ENCODE measurements around the gene APAF1.

The APAF1 gene

DNA sequence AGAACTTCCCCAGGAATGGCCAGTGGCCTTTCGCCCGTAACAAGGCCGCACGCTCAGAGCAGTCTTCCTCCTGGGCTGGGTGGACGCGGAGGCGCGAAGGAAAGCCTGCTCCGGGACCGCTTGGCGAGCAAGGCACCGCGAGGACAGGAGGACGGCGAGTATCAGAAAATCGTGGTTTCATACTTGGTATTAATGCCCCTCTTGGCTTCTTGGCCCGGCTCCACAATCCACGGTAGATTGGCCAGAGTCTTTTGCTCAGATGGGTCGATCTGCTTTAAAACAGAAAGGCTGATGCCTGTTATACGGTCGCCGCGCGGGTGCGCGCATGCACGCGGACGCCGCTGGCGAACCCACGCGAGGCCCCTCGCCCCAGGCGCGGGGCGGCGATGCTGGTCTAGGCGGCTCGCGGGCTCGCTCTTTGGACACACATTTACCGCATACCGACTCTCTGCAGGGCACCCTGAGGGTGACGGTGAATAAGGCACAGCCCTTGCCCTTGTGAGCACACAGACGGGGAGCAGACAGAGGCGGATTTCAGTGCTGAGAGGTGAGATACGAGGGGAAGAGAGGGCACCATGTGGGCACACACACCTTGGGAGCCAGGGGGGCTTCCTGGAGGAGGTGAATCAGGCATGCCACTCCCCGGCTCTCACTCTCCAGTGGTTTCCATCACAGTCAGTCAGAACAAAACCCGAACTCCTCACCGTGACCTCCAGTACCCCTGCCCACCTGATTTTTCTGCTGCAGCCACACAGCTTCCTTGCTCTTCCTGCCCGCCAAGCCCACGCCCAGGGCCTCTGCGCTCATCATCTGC lies 100.7 kb downstream of the APAF1 start:
- Histone ChIP-seq H3K27me3 (replicated peaks) (no peaks in the 10 kb centered on the region), H3K36me3 (replicated peaks) (no peaks in the 10 kb centered on the region), H3K4me3 (ENCODE audit: low read depth, low read length) (peak overlapping the region; percentile 57), H3K27ac (no peak overlapping the region)
- no peak for DNase-seq
- TF ChIP-seq CTCF (IDR thresholded peaks at IDR 0.05; ENCODE audit: low read depth, low read length, missing control alignments), result no peak
- in situ Hi-C loops (cut with HindIII; ENCODE audit: low pct_ligation_motif_present, low sequenced_read_pairs), result no loop called here

DNA sequence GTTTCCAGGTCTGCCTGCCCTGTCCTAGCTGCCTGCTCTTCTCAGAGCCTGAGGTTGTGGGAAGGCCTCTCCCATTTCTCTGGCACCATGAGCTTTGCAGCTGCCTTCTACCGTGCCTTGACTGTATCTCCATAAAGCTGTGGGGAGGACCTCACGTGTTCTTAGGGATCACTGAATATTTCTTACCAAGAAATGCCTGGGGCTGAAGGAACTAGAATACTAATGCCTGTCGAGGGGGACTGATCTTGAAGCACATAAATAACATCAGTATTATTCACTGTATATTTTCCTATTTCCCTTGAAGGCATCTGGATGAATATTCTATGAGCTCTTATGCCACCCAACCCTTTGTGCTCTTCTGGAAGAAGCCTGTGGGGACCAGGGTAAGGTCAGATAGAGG lies 103.4 kb downstream of the APAF1 start:
- no peak for TF ChIP-seq CTCF (IDR thresholded peaks at IDR 0.05; ENCODE audit: low read depth, low read length, missing control alignments)
- in situ Hi-C loops (cut with HindIII; ENCODE audit: low pct_ligation_motif_present, low sequenced_read_pairs), result no loop called here
- Histone ChIP-seq H3K27me3 (replicated peaks) (no peaks in the 10 kb centered on the region), H3K36me3 (replicated peaks) (no peaks in the 10 kb centered on the region), H3K27ac (no peak overlapping the region), H3K4me3 (ENCODE audit: low read depth, low read length) (no peak overlapping the region)
- no peak for DNase-seq

GRCh38 chr12:98750511-98750910 lies 105.4 kb downstream of the APAF1 start:
- no peak for TF ChIP-seq CTCF (IDR thresholded peaks at IDR 0.05; ENCODE audit: low read depth, low read length, missing control alignments)
- Histone ChIP-seq H3K27me3 (replicated peaks) (no peaks in the 10 kb centered on the region), H3K36me3 (replicated peaks) (no peaks in the 10 kb centered on the region), H3K27ac (no peak overlapping the region), H3K4me3 (ENCODE audit: low read depth, low read length) (no peak overlapping the region)
- no peak for DNase-seq
- in situ Hi-C loops (cut with HindIII; ENCODE audit: low pct_ligation_motif_present, low sequenced_read_pairs), result no loop called here

- Histone ChIP-seq H3K27ac (no peak overlapping the region), H3K27me3 (replicated peaks) (no peaks in the 10 kb centered on the region), H3K36me3 (replicated peaks) (no peaks in the 10 kb centered on the region), H3K4me3 (ENCODE audit: low read depth, low read length) (no peak overlapping the region)
- DNase-seq, result no peak
- in situ Hi-C loops (cut with HindIII; ENCODE audit: low pct_ligation_motif_present, low sequenced_read_pairs), result no loop called here
- no peak for TF ChIP-seq CTCF (IDR thresholded peaks at IDR 0.05; ENCODE audit: low read depth, low read length, missing control alignments)
These were observed 106.6 kb downstream of the APAF1 start for GRCh38 chr12:98751580-98752115.

DNA sequence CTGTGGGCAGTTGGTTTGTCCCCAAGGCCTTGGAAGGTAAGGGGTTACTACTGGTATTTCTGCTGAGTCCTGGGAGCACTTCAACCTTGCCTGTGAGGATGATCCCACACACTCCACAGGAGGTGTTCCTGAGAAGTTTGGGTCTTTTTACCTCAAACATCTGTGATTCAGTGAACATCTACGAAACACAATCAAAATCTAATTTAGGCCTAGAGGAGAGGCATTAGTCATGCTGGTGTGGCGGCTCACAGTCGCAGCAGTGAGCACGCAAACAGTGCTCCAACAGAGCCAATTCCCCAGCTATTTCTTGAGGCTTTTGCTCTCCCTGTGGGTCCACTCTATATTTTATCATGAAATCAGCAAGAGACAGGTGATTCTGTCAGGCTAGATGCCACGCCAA lies 107.6 kb downstream of the APAF1 start:
- Histone ChIP-seq H3K27ac (peak overlapping the region; percentile 78), H3K4me3 (ENCODE audit: low read depth, low read length) (no peak overlapping the region), H3K27me3 (replicated peaks) (no peaks in the 10 kb centered on the region), H3K36me3 (replicated peaks) (no peaks in the 10 kb centered on the region)
- peak; percentile 72 for DNase-seq
- in situ Hi-C loops (cut with HindIII; ENCODE audit: low pct_ligation_motif_present, low sequenced_read_pairs), result no loop called here
- TF ChIP-seq CTCF (IDR thresholded peaks at IDR 0.05; ENCODE audit: low read depth, low read length, missing control alignments), result no peak
